Mesodermal cell (in vitro differentiated cells): Measurements from ENCODE around the gene HILPDA.
"Not testable (repeated sequence)": the region's sequence is repeated elsewhere in the genome, so short reads cannot be mapped to it uniquely, and the experiment has no call there.

Experiments used
- H3K27ac ChIP-seq: 2 replicates; pipeline ENCODE4 v1.7.0; 2013; ENCODE audit warnings: mild to moderate bottlenecking, low read depth, low read length, moderate library complexity; ENCODE audit not compliant: severe bottlenecking
- H3K36me3 ChIP-seq: 2 replicates; pipeline ENCODE4 v1.7.1; 2013; ENCODE audit warnings: mild to moderate bottlenecking, low read length, moderate library complexity; ENCODE audit not compliant: control insufficient read depth, insufficient read depth
- H3K4me1 ChIP-seq: one replicate; pipeline ENCODE4 v1.7.1; 2013; ENCODE audit warnings: mild to moderate bottlenecking, low read length; ENCODE audit not compliant: insufficient read depth, control insufficient read depth, poor library complexity, severe bottlenecking
- H3K4me3 ChIP-seq: 2 replicates; pipeline ENCODE4 v1.7.0; 2013; ENCODE audit warnings: low read length, control low read depth, mild to moderate bottlenecking; ENCODE audit not compliant: insufficient read depth, poor library complexity, severe bottlenecking; ENCODE audit errors: extremely low read depth
- H3K9me3 ChIP-seq: 2 replicates; pipeline ENCODE4 v1.7.1; 2013; ENCODE audit warnings: mild to moderate bottlenecking, low read length, moderate library complexity; ENCODE audit not compliant: control insufficient read depth
- WGBS, 2 experiments: methylation state at CpG; one replicate each; pipeline ENCODE4 v1.1.5; 2013; ENCODE audit warnings: missing lambda C conversion rate in 2 of 2; ENCODE audit not compliant: insufficient coverage in 2 of 2; 5-methylcytosine and 5-hydroxymethylcytosine counted together

The HILPDA gene

DNA sequence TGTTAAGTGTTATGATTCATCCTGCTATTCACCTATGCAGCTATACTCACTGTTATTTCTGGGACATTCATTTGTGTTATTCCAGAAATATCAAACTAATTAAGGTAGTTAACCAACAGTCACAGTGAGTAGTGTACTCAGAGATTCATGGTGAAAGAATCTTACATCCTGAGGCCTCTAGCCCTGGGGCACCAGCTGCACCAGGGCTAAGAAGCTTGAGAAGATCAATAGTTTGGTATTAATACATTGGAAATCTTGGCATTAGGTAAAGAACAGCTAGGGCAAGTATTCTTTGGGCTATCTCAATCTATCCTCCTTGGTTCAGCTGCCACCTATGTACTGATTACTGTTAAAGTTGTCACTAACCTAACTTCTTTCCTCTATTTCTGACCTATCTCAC lies 11.2 kb downstream of the HILPDA start:
- not testable (repeated sequence) for H3K27ac ChIP-seq, H3K4me3 ChIP-seq, H3K9me3 ChIP-seq, H3K4me1 ChIP-seq
- peaks cover 18% of the 10 kb centered on the region for H3K36me3 ChIP-seq

- H3K27ac ChIP-seq, result peak within 1 kb of the TSS; percentile 83
- H3K4me3 ChIP-seq, result peak within 1 kb of the TSS; percentile 70
- not testable (repeated sequence) for H3K9me3 ChIP-seq, H3K4me1 ChIP-seq
- WGBS, 2 experiments, result 3 to 5% methylated on average over 37 to 41 of the region's 62 CpGs
- peaks cover 18% of the 10 kb centered on the region for H3K36me3 ChIP-seq
Observed at GRCh38 chr7:128476402-128477335, 21.0 kb downstream of the HILPDA start, which contains the start of gene METTL2B. Gene METTL2B (plus strand): TSS chr7:128476748. CDS start chr7:128476766, 18 bp downstream.

- H3K4me1 ChIP-seq, H3K9me3 ChIP-seq: not testable (repeated sequence)
- Histone ChIP-seq H3K4me3 (peak overlapping the region; percentile 70), H3K36me3 (peaks cover 23% of the 10 kb centered on the region), H3K27ac (peak overlapping the region; percentile 83)
- WGBS, 2 experiments, result 0% methylated on average over 1 of the region's 4 CpGs; no CpG with 5 or more reads in 1 of the 2 experiments
Observed at GRCh38 chr7:128477336-128477690, 21.6 kb downstream of the HILPDA start.

DNA sequence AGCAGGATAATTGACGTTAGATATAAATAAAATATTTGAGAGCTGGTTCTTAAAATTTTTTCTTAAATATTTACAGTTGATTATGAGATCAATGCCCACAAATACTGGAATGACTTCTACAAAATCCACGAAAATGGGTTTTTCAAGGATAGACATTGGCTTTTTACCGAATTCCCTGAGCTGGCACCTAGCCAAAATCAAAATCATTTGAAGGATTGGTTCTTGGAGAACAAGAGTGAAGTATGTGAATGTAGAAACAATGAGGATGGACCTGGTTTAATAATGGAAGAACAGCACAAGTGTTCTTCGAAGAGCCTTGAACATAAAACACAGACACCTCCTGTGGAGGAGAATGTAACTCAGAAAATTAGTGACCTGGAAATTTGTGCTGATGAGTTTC lies 23.4 kb downstream of the HILPDA start:
- H3K4me1 ChIP-seq, H3K4me3 ChIP-seq, H3K9me3 ChIP-seq, H3K27ac ChIP-seq: not testable (repeated sequence)
- WGBS, 2 experiments, result no CpG with 5 or more reads among the region's 4 CpGs
- peaks cover 30% of the 10 kb centered on the region for H3K36me3 ChIP-seq

DNA sequence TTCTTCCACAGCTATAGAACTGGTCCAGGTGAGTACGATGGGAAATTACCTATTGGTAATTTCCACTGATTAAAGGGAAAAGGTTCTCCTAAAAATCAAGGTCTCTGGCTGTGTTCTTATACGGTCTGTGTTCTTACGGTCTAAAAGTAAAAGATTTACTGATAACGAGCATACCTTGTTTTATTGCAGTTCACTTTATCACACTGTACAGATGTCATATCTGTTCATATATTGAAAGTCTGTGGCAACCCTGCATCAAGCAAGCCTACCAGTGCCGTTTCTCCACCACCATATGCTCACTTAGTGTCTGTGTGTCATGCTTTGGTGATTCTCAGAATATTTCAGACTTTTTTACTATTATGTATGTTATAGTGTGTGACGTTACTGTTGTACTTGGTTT lies 32.5 kb downstream of the HILPDA start:
- H3K9me3 ChIP-seq, H3K4me3 ChIP-seq, H3K27ac ChIP-seq, H3K4me1 ChIP-seq: not testable (repeated sequence)
- peaks cover 24% of the 10 kb centered on the region for H3K36me3 ChIP-seq
- 100% methylated on average over 1 of the region's 6 CpGs; no CpG with 5 or more reads in 1 of the 2 experiments for WGBS, 2 experiments

DNA sequence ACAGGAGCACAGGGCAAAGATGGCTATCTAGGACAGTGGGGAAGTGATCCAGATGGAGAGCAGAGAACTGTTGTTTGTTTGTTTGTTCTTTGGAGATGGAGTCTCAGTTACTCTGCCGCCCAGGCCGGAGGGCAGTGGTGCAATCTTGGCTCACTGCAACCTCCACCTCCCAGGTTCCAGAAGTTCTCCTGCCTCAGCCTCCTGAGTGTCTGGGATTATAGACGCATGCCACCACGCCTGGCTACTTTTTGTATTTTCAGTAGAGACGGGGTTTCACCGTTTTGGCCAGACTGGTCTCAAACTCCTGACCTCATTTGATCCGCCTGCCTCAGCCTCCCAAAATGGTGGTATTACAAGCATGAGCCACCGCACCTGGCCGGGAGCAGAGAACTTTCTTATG lies 41.7 kb downstream of the HILPDA start:
- H3K36me3 ChIP-seq, result peaks cover 62% of the 10 kb centered on the region
- 97% methylated on average over 9 of the region's 9 CpGs for WGBS, 2 experiments

GRCh38 chr7:128505416-128505815 lies 49.7 kb downstream of the HILPDA start:
- H3K4me3 ChIP-seq, H3K4me1 ChIP-seq, H3K9me3 ChIP-seq, H3K36me3 ChIP-seq, H3K27ac ChIP-seq: not testable (repeated sequence)
- 92 to 94% methylated on average over 2 of the region's 2 CpGs for WGBS, 2 experiments

More for the DNA sequence above, 41.7 kb downstream of the HILPDA start:
- Histone ChIP-seq H3K4me1 (no peaks in the 10 kb centered on the region), H3K27ac (no peak overlapping the region), H3K4me3 (no peak overlapping the region), H3K9me3 (no peaks in the 10 kb centered on the region)

GRCh38 chr7:128506819-128507218 lies 51.1 kb downstream of the HILPDA start:
- not testable (repeated sequence) for H3K27ac ChIP-seq, H3K36me3 ChIP-seq, H3K4me1 ChIP-seq, H3K4me3 ChIP-seq, H3K9me3 ChIP-seq
- WGBS, 2 experiments, result 83 to 100% methylated on average over 1 of the region's 3 CpGs

- not testable (repeated sequence) for H3K36me3 ChIP-seq, H3K4me3 ChIP-seq, H3K9me3 ChIP-seq, H3K4me1 ChIP-seq, H3K27ac ChIP-seq
- no CpG with 5 or more reads among the region's 5 CpGs for WGBS, 2 experiments
Observed at GRCh38 chr7:128507321-128507993, 51.8 kb downstream of the HILPDA start.
